Stimulated activated CD4-positive, alpha-beta T cell treated with anti-CD3 and anti-CD28 coated beads, Interleukin-4, amount 100 ng/mL, for 1 hour (primary cell): ENCODE results near the gene SKIDA1.

Source experiments
- DNase-seq: peaks from one replicate; pipeline ENCODE4 v3.0.0-alpha.2; 2020

Gene SKIDA1

GRCh38 chr10:21515361-21516241 lies 9.9 kb downstream of the SKIDA1 start:
- no peak for DNase-seq

- no peak for DNase-seq
Measured at GRCh38 chr10:21514818-21515351, 10.6 kb downstream of the SKIDA1 start.

GRCh38 chr10:21514129-21514817 lies 11.2 kb downstream of the SKIDA1 start:
- no peak for DNase-seq

- no peak for DNase-seq
Measured at GRCh38 chr10:21513405-21513788, 12.1 kb downstream of the SKIDA1 start.

- no peak for DNase-seq
Measured at GRCh38 chr10:21512573-21513404, 12.7 kb downstream of the SKIDA1 start.

GRCh38 chr10:21511946-21512572 lies 13.4 kb downstream of the SKIDA1 start:
- DNase-seq, result no peak

- no peak for DNase-seq
Measured at GRCh38 chr10:21511095-21511570, 14.3 kb downstream of the SKIDA1 start.

GRCh38 chr10:21510241-21511094 lies 15.0 kb downstream of the SKIDA1 start:
- DNase-seq, result no peak

GRCh38 chr10:21509341-21510240 lies 15.9 kb downstream of the SKIDA1 start:
- DNase-seq, result no peak

- no peak for DNase-seq
Measured at GRCh38 chr10:21508706-21509331, 16.7 kb downstream of the SKIDA1 start.

GRCh38 chr10:21507150-21507549 lies 18.3 kb downstream of the SKIDA1 start:
- no peak for DNase-seq

- DNase-seq, result no peak
Measured at GRCh38 chr10:21506351-21506750, 19.1 kb downstream of the SKIDA1 start.

- no peak for DNase-seq
Measured at GRCh38 chr10:21505711-21506278, 19.7 kb downstream of the SKIDA1 start.

- no peak for DNase-seq
Measured at GRCh38 chr10:21503542-21503941, 21.9 kb downstream of the SKIDA1 start.

GRCh38 chr10:21502348-21502740 lies 23.1 kb downstream of the SKIDA1 start:
- DNase-seq, result no peak

GRCh38 chr10:21501731-21502347 lies 23.6 kb downstream of the SKIDA1 start:
- no peak for DNase-seq

- DNase-seq, result no peak
Measured at GRCh38 chr10:21501091-21501490, 24.4 kb downstream of the SKIDA1 start.

GRCh38 chr10:21500578-21500910 lies 24.9 kb downstream of the SKIDA1 start:
- no peak for DNase-seq
